Measurements from ENCODE around the gene ADGRF5.

GRCh38 chr6:46848684-46849360 lies 72.9 kb downstream of the ADGRF5 start:
- TF ChIP-seq POLR2A (IDR thresholded peaks at IDR 0.05; ENCODE audit: low read depth, low read length) (no peak), POLR2AphosphoS5 (IDR thresholded peaks at IDR 0.05; ENCODE audit: low read depth, low read length) (no peak)
